Neural cell (in vitro differentiated cells): ENCODE measurements around the gene CAPN12. TPM values are rescaled to one million over a fixed set of nuclear protein-coding genes. Genes with fewer than 3 reads are reported as not detected.

Experiments
- H2AFZ ChIP-seq: fragments of 200-600, 300-800 bp; sonication (generic), shearing (Covaris generic); 2 replicates; pipeline ENCODE4 v1.6.0; 2014; ENCODE audit warnings: low read depth, mild to moderate bottlenecking, antibody characterized with exemption, low read length, moderate library complexity
- H3F3A ChIP-seq: fragments of 200-600 bp; shearing (Covaris generic); 2 replicates; pipeline ENCODE4 v1.6.1; 2016; ENCODE audit warnings: mild to moderate bottlenecking, moderate library complexity, mixed read lengths, antibody characterized with exemption, low read length; ENCODE audit not compliant: insufficient read depth, poor library complexity, severe bottlenecking
- H3K27ac ChIP-seq: fragments of 200-600, 300-800 bp; sonication (generic), shearing (Covaris generic); 2 replicates; pipeline ENCODE4 v1.5.1; 2014; ENCODE audit warnings: mild to moderate bottlenecking, low read length, moderate library complexity
- H3K27me3 ChIP-seq: fragments of 300-800, 200-600 bp; sonication (generic), shearing (Covaris generic); 2 replicates; pipeline ENCODE4 v1.6.0; 2014; ENCODE audit warnings: mild to moderate bottlenecking, low read depth, low read length, moderate library complexity; ENCODE audit not compliant: insufficient read depth
- H3K36me3 ChIP-seq: fragments of 300-800, 200-600 bp; sonication (generic), shearing (Covaris generic); 2 replicates; pipeline ENCODE4 v1.5.1; 2014; ENCODE audit warnings: mild to moderate bottlenecking, antibody characterized with exemption, low read length, moderate library complexity; ENCODE audit not compliant: insufficient read depth
- H3K4me2 ChIP-seq: fragments of 300-800, 200-600 bp; sonication (generic), shearing (Covaris generic); 2 replicates; pipeline ENCODE4 v1.6.0; 2014; ENCODE audit warnings: mild to moderate bottlenecking, low read length
- H3K4me3 ChIP-seq: fragments of 300-800, 200-600 bp; sonication (generic), shearing (Covaris generic); 2 replicates; pipeline ENCODE4 v1.5.1; 2014; ENCODE audit warnings: mild to moderate bottlenecking, low read length, moderate library complexity
- H3K79me2 ChIP-seq: fragments of 200-600 bp; shearing (Covaris generic); replicated peaks from 2 replicates; pipeline ENCODE4 v1.6.0; 2014; ENCODE audit warnings: mild to moderate bottlenecking, low read length, moderate library complexity; ENCODE audit not compliant: insufficient read depth
- H3K9ac ChIP-seq: fragments of 300-800, 200-600 bp; sonication (generic), shearing (Covaris generic); 2 replicates; pipeline ENCODE4 v1.6.1; 2016; ENCODE audit warnings: mild to moderate bottlenecking, low read length, mixed read lengths
- H3K9me2 ChIP-seq: fragments of 200-600 bp; shearing (Covaris generic); 2 replicates; pipeline ENCODE4 v1.6.1; 2016; ENCODE audit warnings: mild to moderate bottlenecking, low read length, mixed read lengths; ENCODE audit not compliant: insufficient read depth
- H3K9me3 ChIP-seq: fragments of 200-600, 300-800 bp; sonication (generic), shearing (Covaris generic); 2 replicates; pipeline ENCODE4 v1.6.1; 2016; ENCODE audit warnings: mild to moderate bottlenecking, mixed run types, low read length, moderate library complexity, mixed read lengths
- H4K20me1 ChIP-seq: fragments of 200-600 bp; shearing (Covaris generic); 2 replicates; pipeline ENCODE4 v1.6.1; 2016; ENCODE audit warnings: mild to moderate bottlenecking, mixed run types; ENCODE audit not compliant: insufficient read depth
- CTCF ChIP-seq: fragments of 450-650 bp; IDR thresholded peaks from 2 replicates; pipeline ENCODE4 v1.5.1; 2014; ENCODE audit warnings: antibody characterized with exemption, mild to moderate bottlenecking, moderate library complexity; ENCODE audit not compliant: poor library complexity, severe bottlenecking
- EP300 ChIP-seq: fragments of 450-650 bp; conservative IDR thresholded peaks from 2 replicates; pipeline ENCODE4 v1.6.1; 2014; ENCODE audit warnings: antibody characterized with exemption, mild to moderate bottlenecking, moderate library complexity; ENCODE audit not compliant: poor library complexity, severe bottlenecking
- EZH2 ChIP-seq: fragments of 200-600, 300-800 bp; shearing (Covaris generic), sonication (generic); IDR thresholded peaks from 2 replicates; pipeline ENCODE4 v1.6.1; 2014; ENCODE audit warnings: antibody characterized with exemption, low read length, borderline replicate concordance, mild to moderate bottlenecking; ENCODE audit not compliant: insufficient read depth, poor library complexity, severe bottlenecking
- MXI1 ChIP-seq: fragments of 450-650 bp; conservative IDR thresholded peaks from 2 replicates; pipeline ENCODE4 v1.6.1; 2014; ENCODE audit warnings: antibody characterized with exemption, mild to moderate bottlenecking; ENCODE audit not compliant: poor library complexity, severe bottlenecking
- REST ChIP-seq: IDR thresholded peaks from 2 replicates; pipeline ENCODE4 v1.6.1; 2012; ENCODE audit warnings: borderline replicate concordance
- TAF1 ChIP-seq: IDR thresholded peaks from 2 replicates; pipeline ENCODE4 v1.6.1; 2012; ENCODE audit warnings: low read depth
- polyA plus RNA-seq: library from polyadenylated mRNA; depleted of rRNA; stranded (reverse); fragments of >200 nt; gene quantifications from 2 replicates; pipeline ENCODE4 v1.2.3, GENCODE V29; 2014

The CAPN12 gene
- polyA plus RNA-seq, 1 donor from 2014 or later = not detected

GRCh38 chr19:38717051-38717450 lies 27.2 kb downstream of the CAPN12 start:
- Histone ChIP-seq H3K4me2 (no peak overlapping the region), H3F3A (no peaks in the 10 kb centered on the region), H3K9ac (no peak overlapping the region), H2AFZ (no peak overlapping the region), H3K79me2 (no peaks in the 10 kb centered on the region), H3K9me3 (no peaks in the 10 kb centered on the region), H3K4me3 (no peak overlapping the region), H3K27me3 (no peaks in the 10 kb centered on the region), H3K9me2 (no peaks in the 10 kb centered on the region), H3K36me3 (no peaks in the 10 kb centered on the region), H4K20me1 (no peaks in the 10 kb centered on the region), H3K27ac (no peak overlapping the region)
- no peak for TF ChIP-seq EZH2
- no peak for TF ChIP-seq REST
- TF ChIP-seq TAF1 = no peak
- TF ChIP-seq CTCF = no peak
- no peak for TF ChIP-seq MXI1

GRCh38 chr19:38715555-38715954 lies 28.7 kb downstream of the CAPN12 start:
- no peak overlapping the region for H3K9ac ChIP-seq
- no peaks in the 10 kb centered on the region for H3K27me3 ChIP-seq
- no peaks in the 10 kb centered on the region for H3F3A ChIP-seq
- no peaks in the 10 kb centered on the region for H3K9me2 ChIP-seq
- no peak overlapping the region for H3K27ac ChIP-seq
- no peaks in the 10 kb centered on the region for H3K36me3 ChIP-seq
- no peak overlapping the region for H3K4me2 ChIP-seq
- no peak overlapping the region for H2AFZ ChIP-seq
- no peak overlapping the region for H3K4me3 ChIP-seq
- no peaks in the 10 kb centered on the region for H3K79me2 ChIP-seq
- H4K20me1 ChIP-seq = no peaks in the 10 kb centered on the region
- H3K9me3 ChIP-seq = no peaks in the 10 kb centered on the region
- TF ChIP-seq MXI1 = no peak
- no peak for TF ChIP-seq EP300
- TF ChIP-seq TAF1 = no peak
- no peak for TF ChIP-seq REST
